B cell (primary cell): Measurements from ENCODE around the gene KRT24. TPM values are rescaled to one million over a fixed set of nuclear protein-coding genes. Genes with fewer than 3 reads are reported as not detected.

ENCODE experiments used
- ATAC-seq: fragments of 200-7000 bp; cut with Tn5 transposase; one replicate; pipeline ENCODE4 v1.10.0; 2021; ENCODE audit warnings: low read depth, mild to moderate bottlenecking, moderate number of reproducible peaks, moderate library complexity
- CTCF ChIA-PET: fragments of 350-600 bp; sonication (Branson Sonifier 250); formaldehyde crosslinking; loops from one replicate; lab custom pipeline; 2021; ENCODE audit warnings: antibody characterized with exemption, inconsistent platforms; lab: Charles Lee
- POLR2A ChIA-PET: fragments of 350-600 bp; sonication (Branson Sonifier 250); formaldehyde crosslinking; loops from one replicate; lab custom pipeline; 2021; ENCODE audit warnings: antibody characterized with exemption; lab: Charles Lee
- DNase-seq: peaks from one replicate; pipeline ENCODE4 v3.0.0; 2013
- H2AFZ ChIP-seq: 2 replicates; pipeline ENCODE4 v1.6.1; 2012; ENCODE audit warnings: mild to moderate bottlenecking, low read depth, low read length; ENCODE audit not compliant: insufficient read depth, poor library complexity, severe bottlenecking
- H3K27ac ChIP-seq, 2 donors: 1 replicate in 1 of 2; 2 replicates in 1 of 2; pipeline ENCODE4 v1.5.1; 2012 to 2013; ENCODE audit warnings: low read length in 2 of 2, mild to moderate bottlenecking in 2 of 2, moderate library complexity in 1 of 2
- H3K27me3 ChIP-seq, 4 experiments: fragments of 200-600 bp in 1 of 4; sonication (generic) in 1 of 4; replicated peaks in 1 of 4; 1 replicate in 2 of 4; 2 replicates in 2 of 4; pipeline versions ENCODE4 v1.6.1 to v1.7.0; 2013 to 2016; ENCODE audit warnings: low read length in 3 of 4, mild to moderate bottlenecking in 2 of 4, mixed read lengths in 1 of 4, moderate library complexity in 1 of 4; ENCODE audit not compliant: insufficient read depth in 4 of 4, control insufficient read depth in 3 of 4; ENCODE audit errors: control extremely low read depth in 1 of 4
- H3K36me3 ChIP-seq, 2 experiments: replicated peaks in 1 of 2; 1 replicate in 1 of 2; 2 replicates in 1 of 2; pipeline versions ENCODE4 v1.6.1 to v1.7.1; 2013; ENCODE audit warnings: low read length in 1 of 2; ENCODE audit not compliant: insufficient read depth in 2 of 2, control insufficient read depth in 1 of 2; ENCODE audit errors: control extremely low read depth in 1 of 2, extremely low read depth in 1 of 2
- H3K4me1 ChIP-seq, 2 donors: fragments of 200-600 bp in 1 of 2; sonication (generic) in 1 of 2; 1 replicate in 1 of 2; 2 replicates in 1 of 2; pipeline versions ENCODE4 v1.5.1 to v1.6.1; 2013 to 2017; ENCODE audit warnings: low read length in 2 of 2; ENCODE audit not compliant: control insufficient read depth in 2 of 2, insufficient read depth in 2 of 2
- H3K4me2 ChIP-seq: replicated peaks from 2 replicates; pipeline ENCODE3; 2012; ENCODE audit warnings: mild to moderate bottlenecking, low read depth, low read length; ENCODE audit not compliant: poor library complexity, severe bottlenecking
- H3K4me3 ChIP-seq, 5 experiments: fragments of 200-600 bp in 1 of 5; sonication (generic) in 1 of 5; 1 replicate in 3 of 5; 2 replicates in 2 of 5; pipeline versions ENCODE4 v1.5.1 to v1.7.0; 2011 to 2016; ENCODE audit warnings: low read length in 4 of 5, mild to moderate bottlenecking in 4 of 5, low read depth in 2 of 5, control low read depth in 1 of 5, moderate library complexity in 1 of 5; ENCODE audit not compliant: insufficient read depth in 1 of 5; ENCODE audit errors: control extremely low read depth in 1 of 5, extremely low read depth in 1 of 5
- H3K79me2 ChIP-seq: fragments of 200-600 bp; sonication (generic); one replicate; pipeline ENCODE4 v1.6.0; 2016; ENCODE audit warnings: low read length; ENCODE audit not compliant: control insufficient read depth, insufficient read depth
- H3K9ac ChIP-seq: fragments of 200-600 bp; sonication (generic); 2 replicates; pipeline ENCODE4 v1.6.1; 2017; ENCODE audit warnings: mild to moderate bottlenecking, low read length, moderate library complexity
- H3K9me3 ChIP-seq, 3 donors: one replicate each; pipeline versions ENCODE4 v1.6.1 to v1.7.1; 2013; ENCODE audit warnings: low read length in 2 of 3; ENCODE audit not compliant: control insufficient read depth in 2 of 3, insufficient read depth in 1 of 3; ENCODE audit errors: control extremely low read depth in 1 of 3
- H4K20me1 ChIP-seq: 2 replicates; pipeline ENCODE4 v1.6.0; 2012; ENCODE audit warnings: mild to moderate bottlenecking, low read length; ENCODE audit not compliant: insufficient read depth, control insufficient read depth, poor library complexity, severe bottlenecking
- H3K27ac Mint-ChIP-seq: one replicate; pipeline ENCODE4 v1.8.0; 2021; ENCODE audit warnings: mixed read lengths
- H3K27me3 Mint-ChIP-seq: one replicate; pipeline ENCODE4 v1.8.0; 2021; ENCODE audit warnings: mixed read lengths
- H3K4me1 Mint-ChIP-seq: one replicate; pipeline ENCODE4 v1.8.0; 2021; ENCODE audit warnings: mixed read lengths
- H3K4me3 Mint-ChIP-seq: one replicate; pipeline ENCODE4 v1.8.0; 2021; ENCODE audit warnings: mixed read lengths
- H3K9me3 Mint-ChIP-seq: one replicate; pipeline ENCODE4 v1.8.0; 2022; ENCODE audit warnings: mixed read lengths; ENCODE audit not compliant: insufficient read depth
- CTCF ChIP-seq: fragments of 200-600 bp; IDR thresholded peaks from one replicate; pipeline ENCODE4 v1.8.0; 2022; ENCODE audit warnings: antibody characterized with exemption, mild to moderate bottlenecking
- EZH2 ChIP-seq: IDR thresholded peaks from 2 replicates; pipeline ENCODE4 v1.6.1; 2012; ENCODE audit warnings: borderline replicate concordance, low read depth, mild to moderate bottlenecking, moderate library complexity, low read length; ENCODE audit not compliant: insufficient read depth, poor library complexity, severe bottlenecking
- WGBS: methylation state at CpG from one replicate; pipeline ENCODE4 v1.1.5; 2013; ENCODE audit warnings: missing lambda C conversion rate; ENCODE audit not compliant: insufficient coverage; 5-methylcytosine and 5-hydroxymethylcytosine counted together
- intact Hi-C: fragments of 100-400 bp; cut with micrococcal nuclease; formaldehyde crosslinking; loops from one replicate; pipeline ENCODE4 v1.10.0; 2022
- polyA plus RNA-seq: library from polyadenylated mRNA; depleted of rRNA; stranded (reverse); fragments of >200 nt; gene quantifications from 2 replicates; pipeline ENCODE4 v1.2.3, GENCODE V29; 2012
- total RNA-seq, 2 donors: library from RNA; stranded (reverse); fragments of 120-200 nt in 1 of 2; gene quantifications; 1 replicate in 1 of 2; 2 replicates in 1 of 2; pipeline versions ENCODE4 v1.2.3 to v1.2.4, GENCODE V29; 2013 to 2022

KRT24 gene
- total and polyA plus RNA-seq, 2 donors (not counting 1 experiment from before 2014, with no cell fraction given): not detected

GRCh38 chr17:40699371-40699770, 4.2 kb downstream of the KRT24 start:
- H3K4me3 ChIP-seq: no peak overlapping the region
- H3K79me2 ChIP-seq: no peaks in the 10 kb centered on the region
- H3K36me3 ChIP-seq: no peaks in the 10 kb centered on the region
- H3K4me1 Mint-ChIP-seq: no peaks in the 10 kb centered on the region
- TF ChIP-seq EZH2: no peak
- no peak for TF ChIP-seq CTCF
- WGBS: 86% methylated on average over 3 of the region's 9 CpGs
- no peak overlapping the region for H2AFZ ChIP-seq
- H3K9ac ChIP-seq: no peak overlapping the region
- H3K27ac Mint-ChIP-seq: no peak overlapping the region
- H3K27me3 ChIP-seq: peaks cover 0 to 11% (median 6%) of the 10 kb centered on the region in 4 experiments
- no peaks in the 10 kb centered on the region for H3K4me1 ChIP-seq
- intact Hi-C loops: no loop called here
- POLR2A ChIA-PET: no interaction called here
- no peaks in the 10 kb centered on the region for H3K9me3 Mint-ChIP-seq
- H3K27me3 Mint-ChIP-seq: peaks cover 45% of the 10 kb centered on the region
- DNase-seq (no peak), ATAC-seq (no peak)
- CTCF ChIA-PET: no interaction called here
- H3K4me3 Mint-ChIP-seq: no peak overlapping the region
- no peaks in the 10 kb centered on the region for H4K20me1 ChIP-seq
- no peaks in the 10 kb centered on the region for H3K9me3 ChIP-seq
- H3K27ac ChIP-seq: no peak overlapping the region
- no peak overlapping the region for H3K4me2 ChIP-seq

GRCh38 chr17:40697297-40697696, 6.3 kb downstream of the KRT24 start:
- H3K27me3 Mint-ChIP-seq: peaks cover 35% of the 10 kb centered on the region
- no peaks in the 10 kb centered on the region for H3K4me1 ChIP-seq
- ChIA-PET CTCF (no interaction called here), POLR2A (no interaction called here)
- H3K27ac ChIP-seq: no peak overlapping the region
- H3K79me2 ChIP-seq: no peaks in the 10 kb centered on the region
- DNase-seq (no peak), ATAC-seq (no peak)
- H3K4me3 Mint-ChIP-seq: no peak overlapping the region
- WGBS: 77% methylated on average over 6 of the region's 7 CpGs
- H3K4me1 Mint-ChIP-seq: no peaks in the 10 kb centered on the region
- no peak overlapping the region for H3K27ac Mint-ChIP-seq
- no peak overlapping the region for H3K4me3 ChIP-seq
- H4K20me1 ChIP-seq: no peaks in the 10 kb centered on the region
- H3K27me3 ChIP-seq: peaks cover 0 to 8% (median 5%) of the 10 kb centered on the region in 4 experiments
- no peaks in the 10 kb centered on the region for H3K36me3 ChIP-seq
- H3K9ac ChIP-seq: no peak overlapping the region
- no peak overlapping the region for H2AFZ ChIP-seq
- no peak overlapping the region for H3K4me2 ChIP-seq
- no peaks in the 10 kb centered on the region for H3K9me3 ChIP-seq
- TF ChIP-seq EZH2 (no peak), CTCF (no peak)
- H3K9me3 Mint-ChIP-seq: no peaks in the 10 kb centered on the region
- intact Hi-C loops: no loop called here
